ENCODE measurements around the gene MNT.

GRCh38 chr17:2390199-2390836, 10.5 kb downstream of the MNT start:
- TF ChIP-seq ZNF274 (IDR thresholded peaks at IDR 0.05; ENCODE audit: low read depth, low read length) = no peak
- no peak for TF ChIP-seq YY1 (IDR thresholded peaks at IDR 0.05; ENCODE audit: insufficient read depth, insufficient read length)
- no peak for TF ChIP-seq SUZ12 (IDR thresholded peaks at IDR 0.05; ENCODE audit: extremely low read depth, insufficient read depth, insufficient read length)

Measured in NT2/D1 (cell line).